Measurements from ENCODE around the gene XBP1. TPM values are rescaled to one million over a fixed set of nuclear protein-coding genes. Genes with fewer than 3 reads are reported as not detected.

The XBP1 gene
- total RNA-seq, 1 experiment from 2014 or later = 81.3 TPM

DNA sequence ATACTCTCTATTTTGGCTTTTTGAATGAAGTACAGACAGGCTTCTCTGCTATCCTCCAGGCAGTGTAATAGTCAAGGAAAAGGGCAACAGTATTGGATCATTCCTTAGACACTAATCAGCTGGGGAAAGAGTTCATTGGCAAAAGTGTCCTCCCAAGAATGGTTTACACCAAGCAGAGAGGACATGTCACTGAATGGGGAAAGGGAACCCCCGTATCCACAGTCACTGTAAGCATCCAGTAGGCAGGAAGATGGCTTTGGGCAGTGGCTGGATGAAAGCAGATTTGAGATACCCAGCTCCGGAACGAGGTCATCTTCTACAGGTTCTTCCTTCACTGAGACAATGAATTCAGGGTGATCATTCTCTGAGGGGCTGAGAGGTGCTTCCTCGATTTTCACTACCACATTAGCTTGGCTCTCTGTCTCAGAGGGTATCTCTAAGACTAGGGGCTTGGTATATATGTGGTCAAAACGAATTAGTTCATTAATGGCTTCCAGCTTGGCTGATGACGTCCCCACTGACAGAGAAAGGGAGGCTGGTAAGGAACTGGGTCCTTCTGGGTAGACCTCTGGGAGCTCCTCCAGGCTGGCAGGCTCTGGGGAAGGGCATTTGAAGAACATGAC, 5.2 kb downstream of the XBP1 start:
- Histone ChIP-seq H3K79me2 (ENCODE audit: insufficient read depth, low read length) (peaks cover 65% of the 10 kb centered on the region), H3K27me3 (ENCODE audit: insufficient read depth, low read length) (no peaks in the 10 kb centered on the region), H3K4me2 (ENCODE audit: low read length) (no peak overlapping the region), H3K9ac (ENCODE audit: low read length) (no peak overlapping the region), H2AFZ (ENCODE audit: low read depth, low read length, poor library complexity, severe bottlenecking) (no peak overlapping the region), H3K4me3 (replicated peaks in 1 of 2; ENCODE audit: low read depth in 1 of 2, low read length in 2 of 2) (no peak overlapping the region), H4K20me1 (ENCODE audit: insufficient read depth) (peaks cover 7% of the 10 kb centered on the region; the same call in 1 of the 2 replicates), H3K9me2 (ENCODE audit: insufficient read depth) (no peaks in the 10 kb centered on the region), H3K27ac (ENCODE audit: low read depth, low read length) (no peak overlapping the region), H3K4me1 (ENCODE audit: control insufficient read depth in 1 of 2, insufficient read depth in 2 of 2, low read length in 2 of 2) (peaks cover 0 to 8% of the 10 kb centered on the region in 2 experiments; a peak in 2 of 4 replicates), H3K36me3 (ENCODE audit: control insufficient read depth in 1 of 2, insufficient read depth in 2 of 2, low read length in 2 of 2) (peaks cover 24 to 44% of the 10 kb centered on the region in 2 experiments), H3K9me3 (ENCODE audit: control insufficient read depth in 1 of 2, insufficient read depth in 1 of 2, low read depth in 1 of 2, low read length in 2 of 2) (no peaks in the 10 kb centered on the region)
- DNase-seq (ENCODE audit: low read depth, low spot score) (no peak), ATAC-seq (no peak)
- BruUV-seq (replicated peaks) = no TSS peak
- CTCF ChIA-PET = interaction anchor here (1.0 to 1.9 kb wide), 2 partner anchors 246 kb away, joined by 3 to 8 read pairs; no protein-coding TSS in a partner anchor
- POLR2A ChIA-PET = no interaction called here
- RAD21 ChIA-PET (ENCODE audit: low non-redundant PET in 1 of 2, low total read pairs in 2 of 2, uncharacterized antibody in 2 of 2, unreplicated experiment in 2 of 2) = no interaction called here
- intact Hi-C loops (cut with micrococcal nuclease) = loop anchor here (5.0 kb wide), 1 partner anchor 357 kb away; no protein-coding TSS in a partner anchor
- TF ChIP-seq POLR2AphosphoS5 (IDR thresholded peaks at IDR 0.05; ENCODE audit: low read depth, low read length) (0 out of 2 replicates have a peak, but pooled peaks have one; percentile 32), ZNF274 (IDR thresholded peaks at IDR 0.05; ENCODE audit: low read depth, low read length) (no peak), SP1 (IDR thresholded peaks at IDR 0.05; ENCODE audit: low read depth) (no peak), TCF7L2 (IDR thresholded peaks at IDR 0.05; ENCODE audit: borderline replicate concordance, extremely low read depth, insufficient read depth, insufficient read length) (no peak), JUND (IDR thresholded peaks at IDR 0.05) (no peak)
- TF ChIP-seq, protein P1, sequence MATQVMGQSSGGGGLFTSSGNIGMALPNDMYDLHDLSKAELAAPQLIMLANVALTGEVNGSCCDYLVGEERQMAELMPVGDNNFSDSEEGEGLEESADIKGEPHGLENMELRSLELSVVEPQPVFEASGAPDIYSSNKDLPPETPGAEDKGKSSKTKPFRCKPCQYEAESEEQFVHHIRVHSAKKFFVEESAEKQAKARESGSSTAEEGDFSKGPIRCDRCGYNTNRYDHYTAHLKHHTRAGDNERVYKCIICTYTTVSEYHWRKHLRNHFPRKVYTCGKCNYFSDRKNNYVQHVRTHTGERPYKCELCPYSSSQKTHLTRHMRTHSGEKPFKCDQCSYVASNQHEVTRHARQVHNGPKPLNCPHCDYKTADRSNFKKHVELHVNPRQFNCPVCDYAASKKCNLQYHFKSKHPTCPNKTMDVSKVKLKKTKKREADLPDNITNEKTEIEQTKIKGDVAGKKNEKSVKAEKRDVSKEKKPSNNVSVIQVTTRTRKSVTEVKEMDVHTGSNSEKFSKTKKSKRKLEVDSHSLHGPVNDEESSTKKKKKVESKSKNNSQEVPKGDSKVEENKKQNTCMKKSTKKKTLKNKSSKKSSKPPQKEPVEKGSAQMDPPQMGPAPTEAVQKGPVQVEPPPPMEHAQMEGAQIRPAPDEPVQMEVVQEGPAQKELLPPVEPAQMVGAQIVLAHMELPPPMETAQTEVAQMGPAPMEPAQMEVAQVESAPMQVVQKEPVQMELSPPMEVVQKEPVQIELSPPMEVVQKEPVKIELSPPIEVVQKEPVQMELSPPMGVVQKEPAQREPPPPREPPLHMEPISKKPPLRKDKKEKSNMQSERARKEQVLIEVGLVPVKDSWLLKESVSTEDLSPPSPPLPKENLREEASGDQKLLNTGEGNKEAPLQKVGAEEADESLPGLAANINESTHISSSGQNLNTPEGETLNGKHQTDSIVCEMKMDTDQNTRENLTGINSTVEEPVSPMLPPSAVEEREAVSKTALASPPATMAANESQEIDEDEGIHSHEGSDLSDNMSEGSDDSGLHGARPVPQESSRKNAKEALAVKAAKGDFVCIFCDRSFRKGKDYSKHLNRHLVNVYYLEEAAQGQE (IDR thresholded peaks at IDR 0.05; ENCODE audit: low read depth) = no peak
